ENCODE measurements around the gene LZTS3. TPM values are rescaled to one million over a fixed set of nuclear protein-coding genes. Genes with fewer than 3 reads are reported as not detected.

LZTS3 gene
- total and polyA plus RNA-seq, 2 of the 13 experiments (the other 11 are each of a cell fraction or from before 2014, with no cell fraction given), result 10.1 to 31.3 TPM

DNA sequence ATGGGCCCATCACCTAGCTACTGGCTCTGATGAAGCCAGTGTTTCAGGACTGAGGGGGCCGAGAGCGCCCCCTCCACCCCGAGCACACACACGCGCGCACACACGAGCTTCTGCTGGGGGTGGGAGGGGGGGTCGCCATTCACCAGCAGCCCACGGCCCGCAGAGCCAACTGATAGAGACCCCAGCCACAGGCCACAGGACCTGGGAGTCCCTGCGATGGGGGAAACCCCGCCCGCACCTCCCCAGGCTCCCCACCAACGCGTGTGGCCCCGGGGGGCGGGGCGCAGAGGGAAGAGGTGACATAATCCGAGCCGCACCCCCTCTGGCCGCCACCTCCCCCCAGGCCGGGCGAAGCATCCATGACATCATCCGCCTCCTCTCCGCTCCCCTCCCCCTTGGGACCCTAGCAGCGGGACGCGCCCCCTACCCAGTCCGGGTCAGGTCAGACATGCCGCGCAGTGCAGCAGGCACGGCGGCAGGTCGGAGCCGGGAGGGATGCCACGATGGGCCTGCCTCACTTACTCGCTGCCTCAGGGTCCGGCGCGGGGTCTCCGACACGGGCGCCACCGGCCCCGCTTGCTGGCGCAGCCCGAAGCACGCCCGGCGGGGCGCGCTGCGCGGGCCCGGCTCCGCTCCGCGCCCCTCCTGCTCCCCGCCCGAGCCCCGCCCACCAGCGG lies at the start of gene LZTS3 (continued):
- TF ChIP-seq, protein P1, sequence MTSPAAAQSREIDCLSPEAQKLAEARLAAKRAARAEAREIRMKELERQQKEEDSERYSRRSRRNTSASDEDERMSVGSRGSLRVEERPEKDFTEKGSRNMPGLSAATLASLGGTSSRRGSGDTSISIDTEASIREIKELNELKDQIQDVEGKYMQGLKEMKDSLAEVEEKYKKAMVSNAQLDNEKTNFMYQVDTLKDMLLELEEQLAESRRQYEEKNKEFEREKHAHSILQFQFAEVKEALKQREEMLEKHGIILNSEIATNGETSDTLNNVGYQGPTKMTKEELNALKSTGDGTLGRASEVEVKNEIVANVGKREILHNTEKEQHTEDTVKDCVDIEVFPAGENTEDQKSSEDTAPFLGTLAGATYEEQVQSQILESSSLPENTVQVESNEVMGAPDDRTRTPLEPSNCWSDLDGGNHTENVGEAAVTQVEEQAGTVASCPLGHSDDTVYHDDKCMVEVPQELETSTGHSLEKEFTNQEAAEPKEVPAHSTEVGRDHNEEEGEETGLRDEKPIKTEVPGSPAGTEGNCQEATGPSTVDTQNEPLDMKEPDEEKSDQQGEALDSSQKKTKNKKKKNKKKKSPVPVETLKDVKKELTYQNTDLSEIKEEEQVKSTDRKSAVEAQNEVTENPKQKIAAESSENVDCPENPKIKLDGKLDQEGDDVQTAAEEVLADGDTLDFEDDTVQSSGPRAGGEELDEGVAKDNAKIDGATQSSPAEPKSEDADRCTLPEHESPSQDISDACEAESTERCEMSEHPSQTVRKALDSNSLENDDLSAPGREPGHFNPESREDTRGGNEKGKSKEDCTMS (CRISPR knock-in tag; conservative IDR thresholded peaks at IDR 0.05), result no peak
- TF ChIP-seq SP5 (CRISPR knock-in tag; IDR thresholded peaks at IDR 0.05; ENCODE audit: borderline replicate concordance, low read depth) (peak; percentile 67; the same call in 1 of the 2 replicates), SRSF1 (optimal IDR thresholded peaks at IDR 0.05; ENCODE audit: low read depth, low read length) (peak; percentile 91), TSC22D2 (CRISPR knock-in tag; IDR thresholded peaks at IDR 0.05; ENCODE audit: borderline replicate concordance) (no peak), SALL1 (CRISPR knock-in tag; IDR thresholded peaks at IDR 0.05) (peak; percentile 3; the same call in 1 of the 2 replicates), FLYWCH1 (CRISPR knock-in tag; IDR thresholded peaks at IDR 0.05) (peak; percentile 90), SMAD9 (CRISPR knock-in tag; IDR thresholded peaks at IDR 0.05) (no peak; the same call in 1 of the 2 replicates), ZNF367 (CRISPR knock-in tag; IDR thresholded peaks at IDR 0.05; ENCODE audit: borderline replicate concordance) (0 out of 2 replicates have a peak, but pooled peaks have one; percentile 10), NFKB2 (CRISPR knock-in tag; IDR thresholded peaks at IDR 0.05; ENCODE audit: borderline replicate concordance) (no peak), CHD2 (IDR thresholded peaks at IDR 0.05; ENCODE audit: low read depth, low read length) (peak; percentile 49), GZF1 (CRISPR knock-in tag; IDR thresholded peaks at IDR 0.05) (0 out of 2 replicates have a peak, but pooled peaks have one; percentile 12), SRY (CRISPR knock-in tag; IDR thresholded peaks at IDR 0.05) (peak; percentile 0; the same call in 1 of the 2 replicates), TBL1XR1 (IDR thresholded peaks at IDR 0.05; ENCODE audit: borderline replicate concordance, low read length, partially characterized antibody) (peak; percentile 72), FOXJ3 (CRISPR knock-in tag; IDR thresholded peaks at IDR 0.05; ENCODE audit: borderline replicate concordance) (no peak), ZNF224 (CRISPR knock-in tag; IDR thresholded peaks at IDR 0.05) (0 out of 2 replicates have a peak, but pooled peaks have one; percentile 40), GABPA (IDR thresholded peaks at IDR 0.05; ENCODE audit: low read depth, low read length) (no peak), GABPA (CRISPR knock-in tag; IDR thresholded peaks at IDR 0.05; ENCODE audit: low read depth) (no peak)
- TF ChIP-seq, protein P2, sequence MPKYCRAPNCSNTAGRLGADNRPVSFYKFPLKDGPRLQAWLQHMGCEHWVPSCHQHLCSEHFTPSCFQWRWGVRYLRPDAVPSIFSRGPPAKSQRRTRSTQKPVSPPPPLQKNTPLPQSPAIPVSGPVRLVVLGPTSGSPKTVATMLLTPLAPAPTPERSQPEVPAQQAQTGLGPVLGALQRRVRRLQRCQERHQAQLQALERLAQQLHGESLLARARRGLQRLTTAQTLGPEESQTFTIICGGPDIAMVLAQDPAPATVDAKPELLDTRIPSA (CRISPR knock-in tag; IDR thresholded peaks at IDR 0.05; ENCODE audit: borderline replicate concordance), result no peak
- TF ChIP-seq, protein P3, sequence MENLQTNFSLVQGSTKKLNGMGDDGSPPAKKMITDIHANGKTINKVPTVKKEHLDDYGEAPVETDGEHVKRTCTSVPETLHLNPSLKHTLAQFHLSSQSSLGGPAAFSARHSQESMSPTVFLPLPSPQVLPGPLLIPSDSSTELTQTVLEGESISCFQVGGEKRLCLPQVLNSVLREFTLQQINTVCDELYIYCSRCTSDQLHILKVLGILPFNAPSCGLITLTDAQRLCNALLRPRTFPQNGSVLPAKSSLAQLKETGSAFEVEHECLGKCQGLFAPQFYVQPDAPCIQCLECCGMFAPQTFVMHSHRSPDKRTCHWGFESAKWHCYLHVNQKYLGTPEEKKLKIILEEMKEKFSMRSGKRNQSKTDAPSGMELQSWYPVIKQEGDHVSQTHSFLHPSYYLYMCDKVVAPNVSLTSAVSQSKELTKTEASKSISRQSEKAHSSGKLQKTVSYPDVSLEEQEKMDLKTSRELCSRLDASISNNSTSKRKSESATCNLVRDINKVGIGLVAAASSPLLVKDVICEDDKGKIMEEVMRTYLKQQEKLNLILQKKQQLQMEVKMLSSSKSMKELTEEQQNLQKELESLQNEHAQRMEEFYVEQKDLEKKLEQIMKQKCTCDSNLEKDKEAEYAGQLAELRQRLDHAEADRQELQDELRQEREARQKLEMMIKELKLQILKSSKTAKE (CRISPR knock-in tag; IDR thresholded peaks at IDR 0.05; ENCODE audit: borderline replicate concordance), result peak; percentile 69
- TF ChIP-seq, protein P4, sequence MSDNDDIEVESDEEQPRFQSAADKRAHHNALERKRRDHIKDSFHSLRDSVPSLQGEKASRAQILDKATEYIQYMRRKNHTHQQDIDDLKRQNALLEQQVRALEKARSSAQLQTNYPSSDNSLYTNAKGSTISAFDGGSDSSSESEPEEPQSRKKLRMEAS (IDR thresholded peaks at IDR 0.05), result peak; percentile 77
- TF ChIP-seq, protein P5, sequence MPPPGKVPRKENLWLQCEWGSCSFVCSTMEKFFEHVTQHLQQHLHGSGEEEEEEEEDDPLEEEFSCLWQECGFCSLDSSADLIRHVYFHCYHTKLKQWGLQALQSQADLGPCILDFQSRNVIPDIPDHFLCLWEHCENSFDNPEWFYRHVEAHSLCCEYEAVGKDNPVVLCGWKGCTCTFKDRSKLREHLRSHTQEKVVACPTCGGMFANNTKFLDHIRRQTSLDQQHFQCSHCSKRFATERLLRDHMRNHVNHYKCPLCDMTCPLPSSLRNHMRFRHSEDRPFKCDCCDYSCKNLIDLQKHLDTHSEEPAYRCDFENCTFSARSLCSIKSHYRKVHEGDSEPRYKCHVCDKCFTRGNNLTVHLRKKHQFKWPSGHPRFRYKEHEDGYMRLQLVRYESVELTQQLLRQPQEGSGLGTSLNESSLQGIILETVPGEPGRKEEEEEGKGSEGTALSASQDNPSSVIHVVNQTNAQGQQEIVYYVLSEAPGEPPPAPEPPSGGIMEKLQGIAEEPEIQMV (CRISPR knock-in tag; IDR thresholded peaks at IDR 0.05; ENCODE audit: low read depth), result no peak
